Neural cell (in vitro differentiated cells): Measurements from ENCODE around the gene SULF2. TPM values are rescaled to one million over a fixed set of nuclear protein-coding genes. Genes with fewer than 3 reads are reported as not detected.

ENCODE experiments used
- H2AFZ ChIP-seq: fragments of 200-600, 300-800 bp; sonication (generic), shearing (Covaris generic); 2 replicates; pipeline ENCODE4 v1.6.0; 2014; ENCODE audit warnings: low read depth, mild to moderate bottlenecking, antibody characterized with exemption, low read length, moderate library complexity
- H3F3A ChIP-seq: fragments of 200-600 bp; shearing (Covaris generic); 2 replicates; pipeline ENCODE4 v1.6.1; 2016; ENCODE audit warnings: mild to moderate bottlenecking, moderate library complexity, mixed read lengths, antibody characterized with exemption, low read length; ENCODE audit not compliant: insufficient read depth, poor library complexity, severe bottlenecking
- H3K27ac ChIP-seq: fragments of 200-600, 300-800 bp; sonication (generic), shearing (Covaris generic); 2 replicates; pipeline ENCODE4 v1.5.1; 2014; ENCODE audit warnings: mild to moderate bottlenecking, low read length, moderate library complexity
- H3K27me3 ChIP-seq: fragments of 300-800, 200-600 bp; sonication (generic), shearing (Covaris generic); 2 replicates; pipeline ENCODE4 v1.6.0; 2014; ENCODE audit warnings: mild to moderate bottlenecking, low read depth, low read length, moderate library complexity; ENCODE audit not compliant: insufficient read depth
- H3K36me3 ChIP-seq: fragments of 300-800, 200-600 bp; sonication (generic), shearing (Covaris generic); 2 replicates; pipeline ENCODE4 v1.5.1; 2014; ENCODE audit warnings: mild to moderate bottlenecking, antibody characterized with exemption, low read length, moderate library complexity; ENCODE audit not compliant: insufficient read depth
- H3K4me2 ChIP-seq: fragments of 300-800, 200-600 bp; sonication (generic), shearing (Covaris generic); 2 replicates; pipeline ENCODE4 v1.6.0; 2014; ENCODE audit warnings: mild to moderate bottlenecking, low read length
- H3K4me3 ChIP-seq: fragments of 300-800, 200-600 bp; sonication (generic), shearing (Covaris generic); 2 replicates; pipeline ENCODE4 v1.5.1; 2014; ENCODE audit warnings: mild to moderate bottlenecking, low read length, moderate library complexity
- H3K79me2 ChIP-seq: fragments of 200-600 bp; shearing (Covaris generic); replicated peaks from 2 replicates; pipeline ENCODE4 v1.6.0; 2014; ENCODE audit warnings: mild to moderate bottlenecking, low read length, moderate library complexity; ENCODE audit not compliant: insufficient read depth
- H3K9ac ChIP-seq: fragments of 300-800, 200-600 bp; sonication (generic), shearing (Covaris generic); 2 replicates; pipeline ENCODE4 v1.6.1; 2016; ENCODE audit warnings: mild to moderate bottlenecking, low read length, mixed read lengths
- H3K9me2 ChIP-seq: fragments of 200-600 bp; shearing (Covaris generic); 2 replicates; pipeline ENCODE4 v1.6.1; 2016; ENCODE audit warnings: mild to moderate bottlenecking, low read length, mixed read lengths; ENCODE audit not compliant: insufficient read depth
- H3K9me3 ChIP-seq: fragments of 200-600, 300-800 bp; sonication (generic), shearing (Covaris generic); 2 replicates; pipeline ENCODE4 v1.6.1; 2016; ENCODE audit warnings: mild to moderate bottlenecking, mixed run types, low read length, moderate library complexity, mixed read lengths
- H4K20me1 ChIP-seq: fragments of 200-600 bp; shearing (Covaris generic); 2 replicates; pipeline ENCODE4 v1.6.1; 2016; ENCODE audit warnings: mild to moderate bottlenecking, mixed run types; ENCODE audit not compliant: insufficient read depth
- EP300 ChIP-seq: fragments of 450-650 bp; conservative IDR thresholded peaks from 2 replicates; pipeline ENCODE4 v1.6.1; 2014; ENCODE audit warnings: antibody characterized with exemption, mild to moderate bottlenecking, moderate library complexity; ENCODE audit not compliant: poor library complexity, severe bottlenecking
- EZH2 ChIP-seq: fragments of 200-600, 300-800 bp; shearing (Covaris generic), sonication (generic); IDR thresholded peaks from 2 replicates; pipeline ENCODE4 v1.6.1; 2014; ENCODE audit warnings: antibody characterized with exemption, low read length, borderline replicate concordance, mild to moderate bottlenecking; ENCODE audit not compliant: insufficient read depth, poor library complexity, severe bottlenecking
- MXI1 ChIP-seq: fragments of 450-650 bp; conservative IDR thresholded peaks from 2 replicates; pipeline ENCODE4 v1.6.1; 2014; ENCODE audit warnings: antibody characterized with exemption, mild to moderate bottlenecking; ENCODE audit not compliant: poor library complexity, severe bottlenecking
- POLR2AphosphoS5 ChIP-seq: IDR thresholded peaks from 2 replicates; pipeline ENCODE4 v1.6.1; 2012
- RAD21 ChIP-seq: fragments of 450-650 bp; conservative IDR thresholded peaks from 2 replicates; pipeline ENCODE4 v1.6.1; 2014; ENCODE audit warnings: antibody characterized with exemption, mild to moderate bottlenecking, moderate library complexity
- SMC3 ChIP-seq: fragments of 450-650 bp; conservative IDR thresholded peaks from 2 replicates; pipeline ENCODE4 v1.6.1; 2014; ENCODE audit warnings: antibody characterized with exemption, mild to moderate bottlenecking, moderate library complexity; ENCODE audit not compliant: poor library complexity
- TAF1 ChIP-seq: IDR thresholded peaks from 2 replicates; pipeline ENCODE4 v1.6.1; 2012; ENCODE audit warnings: low read depth
- polyA plus RNA-seq: library from polyadenylated mRNA; depleted of rRNA; stranded (reverse); fragments of >200 nt; gene quantifications from 2 replicates; pipeline ENCODE4 v1.2.3, GENCODE V29; 2014
- TF ChIP-seq, protein P1 (sequence below): fragments of 450-650 bp; IDR thresholded peaks from 2 replicates; pipeline ENCODE4 v1.5.1; 2014; ENCODE audit warnings: antibody characterized with exemption, mild to moderate bottlenecking, moderate library complexity; ENCODE audit not compliant: poor library complexity, severe bottlenecking
- TF ChIP-seq, protein P2 (sequence below): IDR thresholded peaks from 2 replicates; pipeline ENCODE4 v1.6.1; 2012; ENCODE audit warnings: borderline replicate concordance

Gene SULF2
- polyA plus RNA-seq, 1 donor from 2014 or later, result 30.0 TPM

DNA sequence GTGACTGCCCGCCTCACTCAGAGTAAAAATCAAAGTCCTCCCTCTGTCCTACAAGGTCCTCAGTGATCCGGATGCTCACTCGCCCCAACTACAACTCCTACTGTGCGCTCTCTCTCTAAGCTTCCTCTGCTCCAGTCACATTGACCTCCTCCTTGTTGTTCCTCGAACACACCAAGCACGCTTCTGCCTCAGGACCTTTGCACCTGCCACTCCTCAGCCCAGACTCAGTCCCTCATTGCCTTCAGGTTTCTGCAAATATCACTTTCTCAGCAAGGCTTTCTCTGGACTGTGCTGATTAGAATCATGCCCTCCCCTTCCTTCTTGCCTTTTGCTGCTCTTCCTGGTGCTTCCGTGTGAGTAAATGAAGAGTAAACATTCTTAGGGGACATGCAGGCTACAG is 41.6 kb downstream of the SULF2 start (continued):
- TF ChIP-seq EP300 (no peak), MXI1 (no peak)

DNA sequence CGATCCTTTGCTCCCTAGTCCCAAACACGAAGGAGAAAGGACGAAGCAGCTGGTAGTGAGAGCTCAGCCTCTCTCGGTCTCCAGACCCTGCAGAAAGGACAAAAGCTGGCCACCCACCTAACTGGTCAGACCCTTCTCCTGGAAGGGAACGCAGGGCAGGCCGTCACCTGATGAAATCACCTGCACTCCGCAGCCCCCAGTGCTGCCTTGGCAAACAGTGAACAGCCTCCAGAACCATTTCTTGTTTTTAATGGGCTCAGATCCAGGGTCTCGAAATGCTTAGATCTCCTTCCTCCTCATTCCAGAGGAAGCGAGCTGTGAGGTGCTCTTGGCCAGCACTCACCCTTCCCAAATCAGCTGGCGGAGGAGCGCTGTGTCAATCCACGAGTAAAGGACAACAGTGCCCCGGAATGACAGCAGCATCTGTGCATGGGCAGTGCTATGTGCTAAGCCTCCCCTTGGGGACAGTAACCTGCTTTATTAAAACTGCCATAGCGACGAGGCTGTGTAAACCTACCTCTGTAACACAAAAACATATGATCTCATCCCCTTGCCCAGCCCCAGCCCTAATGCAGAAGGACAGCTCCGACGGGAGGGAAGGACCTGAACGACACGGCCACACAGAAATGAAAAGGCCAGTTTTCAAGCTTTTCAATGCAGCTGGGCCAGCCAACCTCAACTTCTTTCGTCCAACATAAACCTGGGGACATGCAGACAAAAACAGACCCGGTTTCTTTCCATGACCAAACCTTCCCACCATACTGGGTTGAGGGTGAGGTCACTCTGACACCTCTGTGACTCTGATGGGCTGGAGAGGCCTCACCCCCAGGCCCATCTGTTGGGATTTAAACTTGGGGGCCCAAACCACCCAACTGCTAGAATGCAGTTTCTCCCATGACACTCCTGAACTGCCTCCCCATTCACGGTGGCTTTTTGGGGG is 43.3 kb downstream of the SULF2 start:
- H4K20me1 ChIP-seq, result no peaks in the 10 kb centered on the region
- no peak overlapping the region for H2AFZ ChIP-seq
- H3K4me3 ChIP-seq, result no peak overlapping the region
- no peak overlapping the region for H3K4me2 ChIP-seq
- no peaks in the 10 kb centered on the region for H3K27me3 ChIP-seq
- H3F3A ChIP-seq, result no peaks in the 10 kb centered on the region
- no peak overlapping the region for H3K9ac ChIP-seq
- no peaks in the 10 kb centered on the region for H3K36me3 ChIP-seq
- TF ChIP-seq EP300 (no peak), SMC3 (no peak), RAD21 (no peak), MXI1 (no peak), TAF1 (no peak), EZH2 (no peak), POLR2AphosphoS5 (no peak)
- TF ChIP-seq, protein P1, sequence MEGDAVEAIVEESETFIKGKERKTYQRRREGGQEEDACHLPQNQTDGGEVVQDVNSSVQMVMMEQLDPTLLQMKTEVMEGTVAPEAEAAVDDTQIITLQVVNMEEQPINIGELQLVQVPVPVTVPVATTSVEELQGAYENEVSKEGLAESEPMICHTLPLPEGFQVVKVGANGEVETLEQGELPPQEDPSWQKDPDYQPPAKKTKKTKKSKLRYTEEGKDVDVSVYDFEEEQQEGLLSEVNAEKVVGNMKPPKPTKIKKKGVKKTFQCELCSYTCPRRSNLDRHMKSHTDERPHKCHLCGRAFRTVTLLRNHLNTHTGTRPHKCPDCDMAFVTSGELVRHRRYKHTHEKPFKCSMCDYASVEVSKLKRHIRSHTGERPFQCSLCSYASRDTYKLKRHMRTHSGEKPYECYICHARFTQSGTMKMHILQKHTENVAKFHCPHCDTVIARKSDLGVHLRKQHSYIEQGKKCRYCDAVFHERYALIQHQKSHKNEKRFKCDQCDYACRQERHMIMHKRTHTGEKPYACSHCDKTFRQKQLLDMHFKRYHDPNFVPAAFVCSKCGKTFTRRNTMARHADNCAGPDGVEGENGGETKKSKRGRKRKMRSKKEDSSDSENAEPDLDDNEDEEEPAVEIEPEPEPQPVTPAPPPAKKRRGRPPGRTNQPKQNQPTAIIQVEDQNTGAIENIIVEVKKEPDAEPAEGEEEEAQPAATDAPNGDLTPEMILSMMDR, result no peak
- TF ChIP-seq, protein P2, sequence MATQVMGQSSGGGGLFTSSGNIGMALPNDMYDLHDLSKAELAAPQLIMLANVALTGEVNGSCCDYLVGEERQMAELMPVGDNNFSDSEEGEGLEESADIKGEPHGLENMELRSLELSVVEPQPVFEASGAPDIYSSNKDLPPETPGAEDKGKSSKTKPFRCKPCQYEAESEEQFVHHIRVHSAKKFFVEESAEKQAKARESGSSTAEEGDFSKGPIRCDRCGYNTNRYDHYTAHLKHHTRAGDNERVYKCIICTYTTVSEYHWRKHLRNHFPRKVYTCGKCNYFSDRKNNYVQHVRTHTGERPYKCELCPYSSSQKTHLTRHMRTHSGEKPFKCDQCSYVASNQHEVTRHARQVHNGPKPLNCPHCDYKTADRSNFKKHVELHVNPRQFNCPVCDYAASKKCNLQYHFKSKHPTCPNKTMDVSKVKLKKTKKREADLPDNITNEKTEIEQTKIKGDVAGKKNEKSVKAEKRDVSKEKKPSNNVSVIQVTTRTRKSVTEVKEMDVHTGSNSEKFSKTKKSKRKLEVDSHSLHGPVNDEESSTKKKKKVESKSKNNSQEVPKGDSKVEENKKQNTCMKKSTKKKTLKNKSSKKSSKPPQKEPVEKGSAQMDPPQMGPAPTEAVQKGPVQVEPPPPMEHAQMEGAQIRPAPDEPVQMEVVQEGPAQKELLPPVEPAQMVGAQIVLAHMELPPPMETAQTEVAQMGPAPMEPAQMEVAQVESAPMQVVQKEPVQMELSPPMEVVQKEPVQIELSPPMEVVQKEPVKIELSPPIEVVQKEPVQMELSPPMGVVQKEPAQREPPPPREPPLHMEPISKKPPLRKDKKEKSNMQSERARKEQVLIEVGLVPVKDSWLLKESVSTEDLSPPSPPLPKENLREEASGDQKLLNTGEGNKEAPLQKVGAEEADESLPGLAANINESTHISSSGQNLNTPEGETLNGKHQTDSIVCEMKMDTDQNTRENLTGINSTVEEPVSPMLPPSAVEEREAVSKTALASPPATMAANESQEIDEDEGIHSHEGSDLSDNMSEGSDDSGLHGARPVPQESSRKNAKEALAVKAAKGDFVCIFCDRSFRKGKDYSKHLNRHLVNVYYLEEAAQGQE, result no peak
- no peak overlapping the region for H3K27ac ChIP-seq
- no peaks in the 10 kb centered on the region for H3K9me3 ChIP-seq
- no peaks in the 10 kb centered on the region for H3K79me2 ChIP-seq
- no peaks in the 10 kb centered on the region for H3K9me2 ChIP-seq

DNA sequence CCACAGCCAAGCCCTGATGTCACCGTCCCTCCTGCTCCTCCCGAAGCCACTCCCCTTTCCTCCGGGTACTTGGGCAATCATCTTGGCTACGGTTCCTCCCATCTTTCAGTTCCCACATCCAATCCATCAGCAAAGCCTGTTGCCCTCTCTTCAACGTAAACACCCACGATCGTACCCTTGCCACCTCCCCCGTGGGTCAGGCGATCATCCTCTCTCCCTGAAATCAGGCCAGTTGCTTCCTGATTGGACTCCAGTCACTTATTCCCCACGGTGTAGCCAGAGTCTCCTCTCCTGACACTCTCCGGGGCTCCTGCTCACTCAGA is 44.5 kb downstream of the SULF2 start:
- Histone ChIP-seq H3F3A (no peaks in the 10 kb centered on the region), H3K79me2 (no peaks in the 10 kb centered on the region), H3K4me3 (no peak overlapping the region), H3K9me2 (no peaks in the 10 kb centered on the region), H3K27ac (no peak overlapping the region), H3K9me3 (no peaks in the 10 kb centered on the region), H3K27me3 (no peaks in the 10 kb centered on the region), H4K20me1 (no peaks in the 10 kb centered on the region), H3K9ac (no peak overlapping the region), H3K4me2 (no peak overlapping the region), H3K36me3 (no peaks in the 10 kb centered on the region), H2AFZ (no peak overlapping the region)
- TF ChIP-seq RAD21 (no peak), TAF1 (no peak)
- TF ChIP-seq, protein P1, result no peak
